Lung (tissue), 12 donors: Measurements from ENCODE around the gene IPO11. TPM values are rescaled to one million over a fixed set of nuclear protein-coding genes. Genes with fewer than 3 reads are reported as not detected.

Source experiments
- ATAC-seq: fragments of 200-7000 bp; cut with Tn5 transposase; one replicate; pipeline ENCODE4 v1.9.1; 2020; ENCODE audit warnings: moderate number of reproducible peaks; ENCODE audit not compliant: insufficient read depth, low FRiP score
- DNase-seq, 3 donors: peaks; one replicate each; pipeline ENCODE4 v3.0.0-alpha.2; 2013 to 2017
- H3K27ac ChIP-seq, 2 donors: one replicate each; pipeline ENCODE4 v1.5.1; 2013; ENCODE audit warnings: mild to moderate bottlenecking in 2 of 2, moderate library complexity in 2 of 2, control low read depth in 1 of 2, inconsistent platforms in 1 of 2, low read depth in 1 of 2, low read length in 1 of 2
- H3K27me3 ChIP-seq, 3 donors: one replicate each; pipeline ENCODE4 v1.5.1; 2013; ENCODE audit warnings: low read length in 2 of 3; ENCODE audit not compliant: control insufficient read depth in 3 of 3, insufficient read depth in 3 of 3
- H3K36me3 ChIP-seq, 4 donors: one replicate each; pipeline ENCODE4 v1.5.1; 2013; ENCODE audit warnings: low read length in 4 of 4, mild to moderate bottlenecking in 1 of 4, moderate library complexity in 1 of 4; ENCODE audit not compliant: control insufficient read depth in 4 of 4, insufficient read depth in 4 of 4
- H3K4me1 ChIP-seq, 5 donors: one replicate each; pipeline ENCODE4 v1.5.1; 2013; ENCODE audit warnings: low read length in 5 of 5, mild to moderate bottlenecking in 2 of 5, moderate library complexity in 1 of 5; ENCODE audit not compliant: control insufficient read depth in 5 of 5, insufficient read depth in 5 of 5
- H3K4me3 ChIP-seq: one replicate; pipeline ENCODE4 v1.5.1; 2013; ENCODE audit warnings: mild to moderate bottlenecking, control low read depth, moderate library complexity
- H3K9ac ChIP-seq, 2 donors: one replicate each; pipeline ENCODE4 v1.5.1; 2013; ENCODE audit warnings: low read length in 2 of 2, control low read depth in 1 of 2; ENCODE audit not compliant: insufficient read depth in 1 of 2
- H3K9me3 ChIP-seq, 4 donors: one replicate each; pipeline ENCODE4 v1.5.1; 2013; ENCODE audit warnings: low read length in 3 of 4, mild to moderate bottlenecking in 1 of 4, moderate library complexity in 1 of 4; ENCODE audit not compliant: control insufficient read depth in 4 of 4, insufficient read depth in 3 of 4
- CTCF ChIP-seq: IDR thresholded peaks from 2 replicates; pipeline ENCODE4 v1.5.1; 2012; ENCODE audit warnings: mild to moderate bottlenecking; ENCODE audit errors: control extremely low read depth, extremely low read depth
- WGBS, 2 donors: extraction: QIAGEN DNeasy Blood & Tissue Kit; methylation state at CpG; one replicate each; pipeline ENCODE4 v1.1.7; 2013; 5-methylcytosine and 5-hydroxymethylcytosine counted together
- polyA plus RNA-seq, 2 donors: library from polyadenylated mRNA; stranded (reverse); fragments of 200-250 nt; gene quantifications; one replicate each; pipeline ENCODE4 v1.2.1, GENCODE V29; 2013
- total RNA-seq, 2 donors: library from RNA; depleted of rRNA in 1 of 2; stranded (reverse); fragments of >200 nt in 1 of 2; gene quantifications; one replicate each; pipeline ENCODE4 v1.2.1, GENCODE V29; 2014 to 2021
- donor health status: control.
- donor health status: control.
- donor health status: Bipolar disorder and iron deficiency.
- donor health status: healthy.
- donor health status: DM: yes; HTN: yes; CAD: no.

IPO11 gene
- total and polyA plus RNA-seq, 4 donors, result 7.2 to 46.6 (median 25.5) TPM

- Histone ChIP-seq H3K9ac (no peak overlapping the region), H3K36me3 (peaks cover 0 to 3% (median 0%) of the 10 kb centered on the region in 4 donors), H3K4me3 (no peak overlapping the region), H3K27ac (no peak overlapping the region), H3K27me3 (no peaks in the 10 kb centered on the region), H3K4me1 (peaks cover 0 to 8% (median 0%) of the 10 kb centered on the region in 5 donors), H3K9me3 (no peaks in the 10 kb centered on the region)
- TF ChIP-seq CTCF, result no peak
- 45 to 59% methylated on average over 3 of the region's 3 CpGs for WGBS, 2 donors
- no peak for ATAC-seq
- DNase-seq, result peak in 2 of 3 donors; percentile 27 to 32
Observed at GRCh38 chr5:62547945-62548630, 135.5 kb downstream of the IPO11 start.

- no peak overlapping the region for H3K27ac ChIP-seq
- no peak for ATAC-seq
- WGBS, 2 donors, result 96 to 99% methylated on average over 2 of the region's 2 CpGs
Observed at GRCh38 chr5:62550103-62550502, 137.5 kb downstream of the IPO11 start.

GRCh38 chr5:62555930-62556329, 143.4 kb downstream of the IPO11 start:
- Histone ChIP-seq H3K9ac (no peak overlapping the region), H3K4me1 (no peaks in the 10 kb centered on the region), H3K27ac (no peak overlapping the region), H3K36me3 (peaks cover 0 to 2% (median under 1%) of the 10 kb centered on the region in 4 donors), H3K4me3 (no peak overlapping the region), H3K27me3 (no peaks in the 10 kb centered on the region), H3K9me3 (no peaks in the 10 kb centered on the region)
- ATAC-seq (no peak), DNase-seq (no peak)
- no peak for TF ChIP-seq CTCF

More at GRCh38 chr5:62550103-62550502, 137.5 kb downstream of the IPO11 start:
- no peak for TF ChIP-seq CTCF
- Histone ChIP-seq H3K9ac (no peak overlapping the region), H3K4me1 (peaks cover 0 to 8% (median 0%) of the 10 kb centered on the region in 5 donors), H3K27me3 (no peaks in the 10 kb centered on the region), H3K36me3 (peaks cover 0 to 3% (median 0%) of the 10 kb centered on the region in 4 donors), H3K9me3 (no peaks in the 10 kb centered on the region), H3K4me3 (no peak overlapping the region)
- no peak for DNase-seq
